Activated CD4-positive, alpha-beta T cell treated with anti-CD3 and anti-CD28 coated beads, Interleukin-2, amount 10 ng/mL, durations not matched to agents 24 days and 14 days (primary cell): ENCODE results near the gene UQCC5. TPM values are rescaled to one million over a fixed set of nuclear protein-coding genes. Genes with fewer than 3 reads are reported as not detected.

Source experiments
- DNase-seq: peaks from one replicate; pipeline ENCODE4 v3.0.0; 2022
- H3K27ac Mint-ChIP-seq: one replicate; pipeline ENCODE4 v1.8.0; 2022; ENCODE audit warnings: mild to moderate bottlenecking, mixed read lengths
- H3K27me3 Mint-ChIP-seq: one replicate; pipeline ENCODE4 v1.8.0; 2022; ENCODE audit warnings: mixed read lengths
- H3K36me3 Mint-ChIP-seq: one replicate; pipeline ENCODE4 v1.8.0; 2022; ENCODE audit warnings: low read depth, mild to moderate bottlenecking, mixed read lengths
- H3K4me1 Mint-ChIP-seq: one replicate; pipeline ENCODE4 v1.8.0; 2021; ENCODE audit warnings: mixed read lengths
- H3K4me3 Mint-ChIP-seq: one replicate; pipeline ENCODE4 v1.8.0; 2022; ENCODE audit warnings: mild to moderate bottlenecking, moderate library complexity, mixed read lengths
- H3K9me3 Mint-ChIP-seq: one replicate; pipeline ENCODE4 v1.8.0; 2021; ENCODE audit warnings: mixed read lengths
- intact Hi-C: fragments of 100-400 bp; cut with micrococcal nuclease; formaldehyde crosslinking; loops from one replicate; pipeline ENCODE4 v1.15.1; 2023
- total RNA-seq: library from RNA; stranded (reverse); gene quantifications from 2 replicates; pipeline ENCODE4 v1.2.3, GENCODE V29; 2022

Gene UQCC5
- total RNA-seq, 1 donor from 2014 or later, result 13.8 TPM

- DNase-seq, result no peak
- Mint-ChIP-seq H3K4me3 (no peak overlapping the region), H3K27ac (no peak overlapping the region), H3K9me3 (no peaks in the 10 kb centered on the region), H3K4me1 (no peaks in the 10 kb centered on the region), H3K36me3 (peaks cover 37% of the 10 kb centered on the region), H3K27me3 (no peaks in the 10 kb centered on the region)
- intact Hi-C loops, result no loop called here
Observed at GRCh38 chr3:52572221-52572620, 35.8 kb downstream of the UQCC5 start.

GRCh38 chr3:52574056-52574965 lies 37.9 kb downstream of the UQCC5 start:
- H3K27me3 Mint-ChIP-seq, result no peaks in the 10 kb centered on the region

More at GRCh38 chr3:52574056-52574965, 37.9 kb downstream of the UQCC5 start:
- peak; percentile 49 for DNase-seq
- Mint-ChIP-seq H3K4me3 (no peak overlapping the region), H3K36me3 (peaks cover 49% of the 10 kb centered on the region), H3K4me1 (peaks cover 2% of the 10 kb centered on the region), H3K27ac (no peak overlapping the region), H3K9me3 (no peaks in the 10 kb centered on the region)
- intact Hi-C loops, result no loop called here

Other genes with a start within 250 kb of the UQCC5 start
- gene GLYCTK, start 248.8 kb upstream of the UQCC5 start, total RNA-seq, result 16.3 and 17.4 TPM in 2 replicates
- 9.9 and 10.6 TPM in 2 replicates for gene DNAH1, start 220.3 kb upstream of the UQCC5 start, total RNA-seq
- 101 and 102 TPM in 2 replicates for gene BAP1, start 126.6 kb upstream of the UQCC5 start, total RNA-seq
- 10.6 and 10.8 TPM in 2 replicates for gene PHF7, start 125.9 kb upstream of the UQCC5 start, total RNA-seq
- gene SEMA3G, start 91.5 kb upstream of the UQCC5 start, total RNA-seq, result 0.05 and 0.21 TPM in 2 replicates
- gene TNNC1, start 82.6 kb upstream of the UQCC5 start, total RNA-seq, result 1.2 and 1.5 TPM in 2 replicates
- 72.6 and 75.5 TPM in 2 replicates for gene NISCH, start 81.0 kb upstream of the UQCC5 start, total RNA-seq
- 0.07 TPM in 1 of 2 replicates, not detected in the other for gene STAB1, start 41.3 kb upstream of the UQCC5 start, total RNA-seq
- 75.6 and 76.9 TPM in 2 replicates for gene NT5DC2, start 2.7 kb upstream of the UQCC5 start, total RNA-seq
- 65.7 and 67.8 TPM in 2 replicates for gene PBRM1, start 149.3 kb downstream of the UQCC5 start, total RNA-seq
- 254 and 267 TPM in 2 replicates for gene GNL3, start 149.4 kb downstream of the UQCC5 start, total RNA-seq
- gene GLT8D1, start 169.2 kb downstream of the UQCC5 start, total RNA-seq, result 38.7 and 39.0 TPM in 2 replicates
- gene SPCS1, start 169.5 kb downstream of the UQCC5 start, total RNA-seq, result 134 and 135 TPM in 2 replicates
- 29.4 and 30.3 TPM in 2 replicates for gene NEK4, start 234.3 kb downstream of the UQCC5 start, total RNA-seq
- not detected in 2 replicates for gene ITIH1, start 241.0 kb downstream of the UQCC5 start, total RNA-seq